Fibroblast of lung (primary cell): ENCODE measurements around the gene TNRC6A.

Source experiments
- EZH2 ChIP-seq: IDR thresholded peaks from 2 replicates; pipeline ENCODE4 v1.5.1; 2012; ENCODE audit warnings: low read length, control low read depth, mild to moderate bottlenecking; ENCODE audit errors: missing control alignments
- TF ChIP-seq, protein P1 (sequence below), 2 donors: IDR thresholded peaks in 1 of 2; conservative IDR thresholded peaks in 1 of 2; 1 replicate in 1 of 2; 2 replicates in 1 of 2; pipeline ENCODE4 v1.5.1; 2011 to 2012; ENCODE audit warnings: low read length in 2 of 2, control low read depth in 1 of 2, inconsistent platforms in 1 of 2, low read depth in 1 of 2, mild to moderate bottlenecking in 1 of 2

DNA sequence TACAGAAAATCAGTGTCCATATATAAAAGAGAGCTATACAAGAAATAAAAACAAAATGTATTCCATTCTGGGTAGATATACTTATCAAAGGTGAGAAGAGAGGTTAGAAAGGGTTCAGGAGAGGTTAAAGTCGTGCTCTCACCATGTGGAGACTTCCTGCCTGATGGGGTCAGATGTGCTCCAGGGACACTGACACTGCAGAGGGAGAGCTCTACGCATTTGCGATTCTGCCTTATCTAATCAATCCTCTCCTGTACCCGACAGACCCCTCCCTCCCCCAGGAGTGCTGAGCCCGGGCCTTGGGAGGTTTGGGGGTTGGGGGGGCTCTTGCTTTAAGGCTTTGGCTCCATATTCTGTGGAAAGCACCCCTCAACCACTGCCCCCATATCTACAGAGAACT lies 99.7 kb downstream of the TNRC6A start:
- TF ChIP-seq, protein P1, sequence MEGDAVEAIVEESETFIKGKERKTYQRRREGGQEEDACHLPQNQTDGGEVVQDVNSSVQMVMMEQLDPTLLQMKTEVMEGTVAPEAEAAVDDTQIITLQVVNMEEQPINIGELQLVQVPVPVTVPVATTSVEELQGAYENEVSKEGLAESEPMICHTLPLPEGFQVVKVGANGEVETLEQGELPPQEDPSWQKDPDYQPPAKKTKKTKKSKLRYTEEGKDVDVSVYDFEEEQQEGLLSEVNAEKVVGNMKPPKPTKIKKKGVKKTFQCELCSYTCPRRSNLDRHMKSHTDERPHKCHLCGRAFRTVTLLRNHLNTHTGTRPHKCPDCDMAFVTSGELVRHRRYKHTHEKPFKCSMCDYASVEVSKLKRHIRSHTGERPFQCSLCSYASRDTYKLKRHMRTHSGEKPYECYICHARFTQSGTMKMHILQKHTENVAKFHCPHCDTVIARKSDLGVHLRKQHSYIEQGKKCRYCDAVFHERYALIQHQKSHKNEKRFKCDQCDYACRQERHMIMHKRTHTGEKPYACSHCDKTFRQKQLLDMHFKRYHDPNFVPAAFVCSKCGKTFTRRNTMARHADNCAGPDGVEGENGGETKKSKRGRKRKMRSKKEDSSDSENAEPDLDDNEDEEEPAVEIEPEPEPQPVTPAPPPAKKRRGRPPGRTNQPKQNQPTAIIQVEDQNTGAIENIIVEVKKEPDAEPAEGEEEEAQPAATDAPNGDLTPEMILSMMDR (conservative IDR thresholded peaks at IDR 0.05 in 1 of 2, IDR thresholded peaks at IDR 0.05 in 1 of 2; ENCODE audit: low read depth in 1 of 2, low read length in 2 of 2), result no peak
- TF ChIP-seq EZH2, result no peak
